ENCODE results near the gene HLF. TPM values are rescaled to one million over a fixed set of nuclear protein-coding genes. Genes with fewer than 3 reads are reported as not detected.

The HLF gene
- total and polyA plus RNA-seq, 2 donors (not counting 3 experiments of a cell fraction or from before 2014, with no cell fraction given) = not detected

- H3K9ac ChIP-seq (replicated peaks; ENCODE audit: extremely low read depth, insufficient read depth, low read length) = no peak overlapping the region
- TF ChIP-seq EZH2 (IDR thresholded peaks at IDR 0.05; ENCODE audit: borderline replicate concordance, low read depth, low read length, severe bottlenecking) (no peak), GATA2 (IDR thresholded peaks at IDR 0.05; ENCODE audit: insufficient read depth, insufficient read length, low read depth, low read length) (no peak), MAX (IDR thresholded peaks at IDR 0.05; ENCODE audit: insufficient read depth, insufficient read length) (no peak), FOS (IDR thresholded peaks at IDR 0.05; ENCODE audit: borderline replicate concordance, insufficient read depth, low read length) (no peak), JUN (IDR thresholded peaks at IDR 0.05; ENCODE audit: borderline replicate concordance, insufficient read depth, insufficient read length, low read depth) (no peak), MYC (IDR thresholded peaks at IDR 0.05; ENCODE audit: low read depth, low read length) (no peak), POLR2AphosphoS5 (IDR thresholded peaks at IDR 0.05; ENCODE audit: insufficient read depth, low read depth, low read length) (no peak)
- TF ChIP-seq, protein P1, sequence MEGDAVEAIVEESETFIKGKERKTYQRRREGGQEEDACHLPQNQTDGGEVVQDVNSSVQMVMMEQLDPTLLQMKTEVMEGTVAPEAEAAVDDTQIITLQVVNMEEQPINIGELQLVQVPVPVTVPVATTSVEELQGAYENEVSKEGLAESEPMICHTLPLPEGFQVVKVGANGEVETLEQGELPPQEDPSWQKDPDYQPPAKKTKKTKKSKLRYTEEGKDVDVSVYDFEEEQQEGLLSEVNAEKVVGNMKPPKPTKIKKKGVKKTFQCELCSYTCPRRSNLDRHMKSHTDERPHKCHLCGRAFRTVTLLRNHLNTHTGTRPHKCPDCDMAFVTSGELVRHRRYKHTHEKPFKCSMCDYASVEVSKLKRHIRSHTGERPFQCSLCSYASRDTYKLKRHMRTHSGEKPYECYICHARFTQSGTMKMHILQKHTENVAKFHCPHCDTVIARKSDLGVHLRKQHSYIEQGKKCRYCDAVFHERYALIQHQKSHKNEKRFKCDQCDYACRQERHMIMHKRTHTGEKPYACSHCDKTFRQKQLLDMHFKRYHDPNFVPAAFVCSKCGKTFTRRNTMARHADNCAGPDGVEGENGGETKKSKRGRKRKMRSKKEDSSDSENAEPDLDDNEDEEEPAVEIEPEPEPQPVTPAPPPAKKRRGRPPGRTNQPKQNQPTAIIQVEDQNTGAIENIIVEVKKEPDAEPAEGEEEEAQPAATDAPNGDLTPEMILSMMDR (IDR thresholded peaks at IDR 0.05; ENCODE audit: extremely low read depth in 1 of 2, insufficient read depth in 1 of 2, low read depth in 1 of 2, low read length in 2 of 2) = no peak
- CTCF ChIA-PET = no interaction called here
- no peak for DNase-seq (ENCODE audit: low read depth, low spot score)
- H4K20me1 ChIP-seq (replicated peaks; ENCODE audit: control insufficient read depth, extremely low read depth, insufficient read depth, low read length) = no peaks in the 10 kb centered on the region
- POLR2A ChIA-PET = no interaction called here
- H3K9me1 ChIP-seq (replicated peaks; ENCODE audit: control insufficient read depth, extremely low read depth, insufficient read depth, low read length) = no peaks in the 10 kb centered on the region
- H2AFZ ChIP-seq (ENCODE audit: low read depth, low read length) = no peak overlapping the region
- no peak overlapping the region for H3K27ac ChIP-seq (ENCODE audit: insufficient read depth, low read depth, low read length)
- dilution Hi-C loops (cut with MboI; ENCODE audit: extremely low pct_ligation_motif_present, low sequenced_read_pairs) (no loop called here), intact Hi-C loops (cut with micrococcal nuclease) (no loop called here)
- FAIRE-seq = no peak
- H3K4me3 ChIP-seq (replicated peaks in 1 of 3; ENCODE audit: insufficient read depth in 1 of 3, low read depth in 1 of 3, low read length in 3 of 3) = no peak overlapping the region
- no peaks in the 10 kb centered on the region for H3K79me2 ChIP-seq (ENCODE audit: control insufficient read depth, insufficient read depth, low read length)
- no peaks in the 10 kb centered on the region for H3K9me3 ChIP-seq (replicated peaks; ENCODE audit: control insufficient read depth, insufficient read depth, low read length)
- no peaks in the 10 kb centered on the region for H3K4me1 ChIP-seq (ENCODE audit: control insufficient read depth, extremely low read depth, insufficient read depth, low read length)
- no TSS peak for BruUV-seq (replicated peaks)
- H3K27me3 ChIP-seq (ENCODE audit: control insufficient read depth in 2 of 2, insufficient read depth in 2 of 2, low read length in 2 of 2) = no peaks in the 10 kb centered on the region
- no peaks in the 10 kb centered on the region for H3K36me3 ChIP-seq (ENCODE audit: control insufficient read depth in 2 of 2, extremely low read depth in 1 of 2, insufficient read depth in 2 of 2, low read length in 2 of 2)
- no peak overlapping the region for H3K4me2 ChIP-seq (ENCODE audit: insufficient read depth, low read length)
Measured at GRCh38 chr17:55289106-55289446, 24.3 kb downstream of the HLF start.

All from endothelial cell of umbilical vein (primary cell).